Measurements from ENCODE around the gene PI4KA. TPM values are rescaled to one million over a fixed set of nuclear protein-coding genes. Genes with fewer than 3 reads are reported as not detected.

Gene PI4KA
- total RNA-seq, 1 experiment from 2014 or later: 65.8 TPM

DNA sequence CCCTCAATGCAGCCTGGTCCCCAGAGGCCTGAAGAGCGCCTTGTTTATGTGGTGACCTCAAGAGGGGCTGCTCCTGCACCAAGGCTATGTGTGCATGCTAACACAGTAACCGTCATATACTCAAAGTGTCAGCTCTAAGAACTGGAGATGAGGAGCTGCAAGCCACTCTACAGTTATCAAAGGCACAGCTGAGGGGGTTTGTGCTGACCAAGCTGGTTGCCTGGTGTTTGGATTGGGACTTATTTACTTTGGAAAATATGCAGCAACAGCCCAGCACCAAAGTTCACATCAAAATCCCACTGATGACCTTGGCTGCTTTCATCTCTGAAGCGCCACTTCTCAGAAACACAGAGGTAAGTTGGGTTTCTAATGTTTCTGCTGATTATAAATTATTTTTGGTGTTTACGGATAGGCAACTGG, 84.8 kb downstream of the PI4KA start, which contains the start of gene SERPIND1:
Gene SERPIND1 (plus strand): TSS at position 321 of the 420 bp plus-strand sequence. CDS start 5,200 bp downstream, outside the sequence.
- Histone ChIP-seq H3K18ac (ENCODE audit: insufficient read length, low read depth, low read length) (no peak within 1 kb of the TSS), H3T11ph (ENCODE audit: low read length) (no peak within 1 kb of the TSS), H3K23ac (ENCODE audit: insufficient read length, low read depth, low read length) (no peak within 1 kb of the TSS), H2AFZ (ENCODE audit: low read length) (no peak within 1 kb of the TSS), H3K23me2 (ENCODE audit: insufficient read length, low read depth, low read length, poor library complexity, severe bottlenecking) (no peaks in the 10 kb centered on the region), H4K8ac (replicated peaks; ENCODE audit: insufficient read length, low read depth, low read length) (no peak within 1 kb of the TSS), H3K14ac (ENCODE audit: insufficient read depth, low read length) (no peak within 1 kb of the TSS), H3K27ac (ENCODE audit: insufficient read length, low read depth, low read length) (no peak within 1 kb of the TSS), H2BK12ac (ENCODE audit: insufficient read length, low read depth, low read length) (no peak within 1 kb of the TSS), H3K79me1 (ENCODE audit: insufficient read depth, low read depth, low read length, poor library complexity, severe bottlenecking) (no peaks in the 10 kb centered on the region), H2BK5ac (ENCODE audit: insufficient read length, low read length) (no peak within 1 kb of the TSS), H3K4me1 (ENCODE audit: insufficient read depth, low read length) (no peaks in the 10 kb centered on the region), H4K20me1 (ENCODE audit: control insufficient read depth, insufficient read depth, insufficient read length) (no peaks in the 10 kb centered on the region), H2BK20ac (ENCODE audit: low read depth, low read length, poor library complexity, severe bottlenecking) (no peak within 1 kb of the TSS), H2BK120ac (ENCODE audit: low read depth, low read length, poor library complexity, severe bottlenecking) (no peak within 1 kb of the TSS), H3K79me2 (ENCODE audit: insufficient read depth, low read length) (no peaks in the 10 kb centered on the region), H2BK15ac (ENCODE audit: low read depth, low read length) (no peak within 1 kb of the TSS), H3K27me3 (ENCODE audit: insufficient read depth, low read length) (no peaks in the 10 kb centered on the region), H4K5ac (ENCODE audit: insufficient read length, low read depth, low read length) (no peak within 1 kb of the TSS), H3K9ac (ENCODE audit: extremely low read depth, insufficient read length, low read length) (no peak within 1 kb of the TSS), H3K9me3 (ENCODE audit: control insufficient read depth, low read depth, low read length) (no peaks in the 10 kb centered on the region), H3K56ac (ENCODE audit: insufficient read length, low read depth, low read length) (no peak within 1 kb of the TSS), H3K4me2 (ENCODE audit: insufficient read depth, insufficient read length, low read length) (no peak within 1 kb of the TSS), H4K91ac (ENCODE audit: insufficient read length, low read depth, low read length) (no peak within 1 kb of the TSS), H2AK5ac (ENCODE audit: insufficient read length, low read length) (no peak within 1 kb of the TSS), H3K4ac (ENCODE audit: low read depth, low read length) (no peak within 1 kb of the TSS)
- H3K36me3 Mint-ChIP-seq (ENCODE audit: insufficient read depth in 1 of 3, low read depth in 3 of 3): 0 out of 7 replicates have a peak, but pooled peaks cover 0 to 2% (median 0%) of the 10 kb centered on the region in 3 experiments
- TF ChIP-seq, protein P1, sequence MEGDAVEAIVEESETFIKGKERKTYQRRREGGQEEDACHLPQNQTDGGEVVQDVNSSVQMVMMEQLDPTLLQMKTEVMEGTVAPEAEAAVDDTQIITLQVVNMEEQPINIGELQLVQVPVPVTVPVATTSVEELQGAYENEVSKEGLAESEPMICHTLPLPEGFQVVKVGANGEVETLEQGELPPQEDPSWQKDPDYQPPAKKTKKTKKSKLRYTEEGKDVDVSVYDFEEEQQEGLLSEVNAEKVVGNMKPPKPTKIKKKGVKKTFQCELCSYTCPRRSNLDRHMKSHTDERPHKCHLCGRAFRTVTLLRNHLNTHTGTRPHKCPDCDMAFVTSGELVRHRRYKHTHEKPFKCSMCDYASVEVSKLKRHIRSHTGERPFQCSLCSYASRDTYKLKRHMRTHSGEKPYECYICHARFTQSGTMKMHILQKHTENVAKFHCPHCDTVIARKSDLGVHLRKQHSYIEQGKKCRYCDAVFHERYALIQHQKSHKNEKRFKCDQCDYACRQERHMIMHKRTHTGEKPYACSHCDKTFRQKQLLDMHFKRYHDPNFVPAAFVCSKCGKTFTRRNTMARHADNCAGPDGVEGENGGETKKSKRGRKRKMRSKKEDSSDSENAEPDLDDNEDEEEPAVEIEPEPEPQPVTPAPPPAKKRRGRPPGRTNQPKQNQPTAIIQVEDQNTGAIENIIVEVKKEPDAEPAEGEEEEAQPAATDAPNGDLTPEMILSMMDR (conservative IDR thresholded peaks at IDR 0.05): no peak
- H3K27ac Mint-ChIP-seq: peak within 1 kb of the TSS in 1 of 3 experiments; percentile 73; a peak in 1 of 7 replicates
- DNase-seq: no peak
- no peaks in the 10 kb centered on the region for H3K9me3 Mint-ChIP-seq
- WGBS (ENCODE audit: extremely low coverage, insufficient read length, low lambda C conversion rate): no CpG with 5 or more reads among the region's 4 CpGs
- H3K27me3 Mint-ChIP-seq (ENCODE audit: low read depth): no peaks in the 10 kb centered on the region
- H3K4me3 Mint-ChIP-seq: no peak within 1 kb of the TSS
- H3K4me1 Mint-ChIP-seq: peaks cover 3 to 5% of the 10 kb centered on the region in 2 experiments; a peak in 3 of 4 replicates
